GM19193 (cell line): Measurements from ENCODE around the gene NAMPT.

Experiments used
- POLR2A ChIP-seq: IDR thresholded peaks from 4 replicates; pipeline ENCODE4 v1.6.1; 2011; ENCODE audit not compliant: insufficient read depth, insufficient read length; ENCODE audit errors: extremely low read depth

NAMPT gene

GRCh38 chr7:106224797-106225196 lies 60.0 kb downstream of the NAMPT start:
- TF ChIP-seq POLR2A: no peak

- no peak for TF ChIP-seq POLR2A
These were observed 61.6 kb downstream of the NAMPT start for GRCh38 chr7:106223156-106223555.

GRCh38 chr7:106222545-106222944 lies 62.2 kb downstream of the NAMPT start:
- TF ChIP-seq POLR2A: no peak

GRCh38 chr7:106220307-106220706 lies 64.5 kb downstream of the NAMPT start:
- no peak for TF ChIP-seq POLR2A

GRCh38 chr7:106219170-106219569 lies 65.6 kb downstream of the NAMPT start:
- no peak for TF ChIP-seq POLR2A

GRCh38 chr7:106218546-106218945 lies 66.2 kb downstream of the NAMPT start:
- no peak for TF ChIP-seq POLR2A

- no peak for TF ChIP-seq POLR2A
These were observed 67.8 kb downstream of the NAMPT start for GRCh38 chr7:106216923-106217542.

- no peak for TF ChIP-seq POLR2A
These were observed 68.3 kb downstream of the NAMPT start for GRCh38 chr7:106216517-106216922.

- TF ChIP-seq POLR2A: no peak
These were observed 68.8 kb downstream of the NAMPT start for GRCh38 chr7:106215868-106216516.

- no peak for TF ChIP-seq POLR2A
These were observed 77.8 kb downstream of the NAMPT start for GRCh38 chr7:106206826-106207541.

GRCh38 chr7:106205621-106206222 lies 79.1 kb downstream of the NAMPT start:
- TF ChIP-seq POLR2A: no peak

- no peak for TF ChIP-seq POLR2A
These were observed 81.3 kb downstream of the NAMPT start for GRCh38 chr7:106203473-106203872.

- no peak for TF ChIP-seq POLR2A
These were observed 83.6 kb downstream of the NAMPT start for GRCh38 chr7:106201164-106201563.

GRCh38 chr7:106199813-106200364 lies 84.9 kb downstream of the NAMPT start:
- no peak for TF ChIP-seq POLR2A

- no peak for TF ChIP-seq POLR2A
These were observed 85.8 kb downstream of the NAMPT start for GRCh38 chr7:106199024-106199423.
